ENCODE results near the gene COL15A1.
"Not testable (repeated sequence)": the region's sequence is repeated elsewhere in the genome, so short reads cannot be mapped to it uniquely, and the experiment has no call there.

Gene COL15A1

GRCh38 chr9:98907055-98907454, 36.7 kb upstream of the COL15A1 start:
- TF ChIP-seq, protein P1, sequence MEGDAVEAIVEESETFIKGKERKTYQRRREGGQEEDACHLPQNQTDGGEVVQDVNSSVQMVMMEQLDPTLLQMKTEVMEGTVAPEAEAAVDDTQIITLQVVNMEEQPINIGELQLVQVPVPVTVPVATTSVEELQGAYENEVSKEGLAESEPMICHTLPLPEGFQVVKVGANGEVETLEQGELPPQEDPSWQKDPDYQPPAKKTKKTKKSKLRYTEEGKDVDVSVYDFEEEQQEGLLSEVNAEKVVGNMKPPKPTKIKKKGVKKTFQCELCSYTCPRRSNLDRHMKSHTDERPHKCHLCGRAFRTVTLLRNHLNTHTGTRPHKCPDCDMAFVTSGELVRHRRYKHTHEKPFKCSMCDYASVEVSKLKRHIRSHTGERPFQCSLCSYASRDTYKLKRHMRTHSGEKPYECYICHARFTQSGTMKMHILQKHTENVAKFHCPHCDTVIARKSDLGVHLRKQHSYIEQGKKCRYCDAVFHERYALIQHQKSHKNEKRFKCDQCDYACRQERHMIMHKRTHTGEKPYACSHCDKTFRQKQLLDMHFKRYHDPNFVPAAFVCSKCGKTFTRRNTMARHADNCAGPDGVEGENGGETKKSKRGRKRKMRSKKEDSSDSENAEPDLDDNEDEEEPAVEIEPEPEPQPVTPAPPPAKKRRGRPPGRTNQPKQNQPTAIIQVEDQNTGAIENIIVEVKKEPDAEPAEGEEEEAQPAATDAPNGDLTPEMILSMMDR (IDR thresholded peaks at IDR 0.05; ENCODE audit: low read depth, low read length, missing control alignments), result no peak
- no peak for DNase-seq (ENCODE audit: low read depth)
- H3K4me3 ChIP-seq (ENCODE audit: low read depth, low read length), result no peak overlapping the region

DNA sequence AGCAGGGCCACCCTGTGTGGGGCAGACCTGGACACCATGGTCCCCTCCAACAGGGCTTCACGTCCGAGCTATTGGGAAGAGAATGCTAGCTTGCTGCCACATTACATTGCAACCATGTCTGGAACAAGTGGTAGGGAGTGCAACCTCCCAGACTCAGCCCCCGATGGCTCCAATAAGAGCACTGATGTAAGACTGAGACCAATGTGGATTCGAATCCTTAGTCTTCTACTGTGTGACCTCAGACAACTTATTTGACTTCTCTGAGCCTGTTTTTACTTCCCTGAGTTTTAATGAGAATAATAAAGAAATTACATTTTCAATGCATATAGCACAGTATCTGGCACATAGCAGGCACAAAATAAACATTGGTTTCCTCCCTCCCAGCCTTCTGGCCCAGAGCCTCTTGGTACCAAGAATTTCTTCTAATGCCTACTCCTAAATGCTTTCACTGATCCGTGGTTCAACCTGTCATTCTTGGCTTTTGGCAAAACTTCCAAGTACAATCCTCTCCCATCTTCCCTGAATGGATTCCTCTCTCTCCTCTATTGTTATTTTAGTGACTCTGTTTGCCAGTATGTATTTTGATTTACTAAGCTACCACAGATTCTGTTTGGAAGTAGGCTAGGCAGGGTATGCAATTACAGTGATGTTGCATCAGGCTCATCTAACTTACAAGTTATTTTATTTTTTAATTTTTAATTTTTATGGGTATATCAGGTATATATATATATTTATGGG, 34.6 kb upstream of the COL15A1 start:
- H3K4me3 ChIP-seq (ENCODE audit: low read depth, low read length), result no peak overlapping the region
- TF ChIP-seq, protein P1 (IDR thresholded peaks at IDR 0.05; ENCODE audit: low read depth, low read length, missing control alignments), result no peak
- DNase-seq (ENCODE audit: low read depth), result no peak

DNA sequence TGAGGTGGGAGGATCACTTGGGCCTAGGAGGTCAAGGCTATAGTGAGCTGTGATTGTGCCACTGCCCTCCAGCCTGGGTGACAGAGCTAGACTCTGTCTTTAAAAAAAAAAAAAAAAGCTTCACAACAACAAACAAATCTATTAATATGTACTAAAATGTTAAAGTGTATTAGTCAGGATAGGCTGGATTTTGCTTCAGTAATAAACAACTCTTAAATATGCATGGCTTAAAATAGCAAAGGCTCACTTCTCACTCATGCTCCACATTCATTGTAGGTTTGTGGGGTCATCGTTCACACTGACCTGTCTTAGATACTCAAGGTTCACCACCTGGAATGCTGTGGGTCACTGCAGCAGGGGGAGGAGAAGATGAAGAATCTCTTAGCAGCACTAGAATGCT, 33.8 kb upstream of the COL15A1 start:
- H3K4me3 ChIP-seq (ENCODE audit: low read depth, low read length), result no peak overlapping the region
- no peak for DNase-seq (ENCODE audit: low read depth)
- TF ChIP-seq, protein P1 (IDR thresholded peaks at IDR 0.05; ENCODE audit: low read depth, low read length, missing control alignments), result no peak

DNA sequence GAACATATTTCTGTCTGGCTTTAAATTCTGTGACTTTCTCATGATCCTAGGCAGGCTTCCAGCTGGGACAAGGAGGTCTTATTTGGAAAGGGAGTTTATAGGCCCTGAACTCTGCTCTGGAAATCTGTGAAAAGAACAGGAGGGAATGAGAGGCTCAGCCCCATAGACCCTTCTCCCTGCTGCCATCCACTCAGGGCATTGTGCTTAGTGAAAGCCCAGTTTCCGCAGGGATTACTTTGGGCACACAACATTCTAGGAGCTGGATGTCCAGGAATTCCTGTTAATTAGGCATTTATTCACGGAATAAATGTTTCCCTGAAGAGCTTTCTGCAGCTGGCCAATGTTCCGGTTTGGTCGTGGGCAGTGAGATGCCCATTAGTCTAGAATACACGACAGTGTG, 32.7 kb upstream of the COL15A1 start:
- no peak for DNase-seq (ENCODE audit: low read depth)
- TF ChIP-seq, protein P1 (IDR thresholded peaks at IDR 0.05; ENCODE audit: low read depth, low read length, missing control alignments), result no peak
- H3K4me3 ChIP-seq (ENCODE audit: low read depth, low read length), result no peak overlapping the region

DNA sequence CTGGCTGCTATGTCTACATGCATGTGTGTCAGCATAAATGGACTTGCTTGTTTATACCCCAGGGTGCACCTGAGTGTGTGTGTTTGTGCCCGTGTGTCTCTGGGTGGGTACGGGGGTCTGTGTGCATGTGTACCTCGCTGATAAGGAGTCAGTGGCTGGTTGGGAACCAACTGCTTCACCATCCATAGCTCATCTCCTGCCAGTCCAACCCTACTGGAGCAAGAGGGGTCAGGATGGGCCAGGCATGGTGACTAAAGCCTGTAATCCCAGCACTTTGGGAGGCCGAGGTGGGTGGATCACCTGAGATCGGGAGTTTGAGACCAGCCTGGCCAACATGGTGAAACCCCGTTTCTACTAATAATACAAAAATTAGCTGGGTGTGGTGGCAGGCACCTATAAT, 32.0 kb upstream of the COL15A1 start:
- not testable (repeated sequence) for DNase-seq (ENCODE audit: low read depth); H3K4me3 ChIP-seq (ENCODE audit: low read depth, low read length)

DNA sequence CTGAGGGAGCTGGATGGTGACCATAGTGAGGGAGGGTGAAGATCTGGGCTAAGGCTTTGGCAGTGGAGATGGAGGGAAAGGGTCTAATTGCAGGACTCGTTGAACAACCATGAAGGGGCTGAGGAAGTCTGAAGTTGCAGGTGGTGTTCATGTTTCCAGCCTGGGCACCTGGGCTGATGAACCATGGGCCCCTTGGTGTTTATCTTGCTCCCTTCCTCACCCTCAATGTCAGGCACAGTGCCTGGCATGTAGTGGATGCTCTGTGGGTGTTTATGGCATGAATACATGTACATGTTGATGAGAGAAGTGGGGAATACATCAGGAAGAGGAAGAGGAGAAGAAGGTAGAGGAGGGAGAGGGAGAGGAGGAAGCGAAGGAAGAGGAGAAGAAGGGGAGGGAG, 31.3 kb upstream of the COL15A1 start:
- H3K4me3 ChIP-seq (ENCODE audit: low read depth, low read length), result no peak overlapping the region
- TF ChIP-seq, protein P1 (IDR thresholded peaks at IDR 0.05; ENCODE audit: low read depth, low read length, missing control alignments), result no peak
- no peak for DNase-seq (ENCODE audit: low read depth)

DNA sequence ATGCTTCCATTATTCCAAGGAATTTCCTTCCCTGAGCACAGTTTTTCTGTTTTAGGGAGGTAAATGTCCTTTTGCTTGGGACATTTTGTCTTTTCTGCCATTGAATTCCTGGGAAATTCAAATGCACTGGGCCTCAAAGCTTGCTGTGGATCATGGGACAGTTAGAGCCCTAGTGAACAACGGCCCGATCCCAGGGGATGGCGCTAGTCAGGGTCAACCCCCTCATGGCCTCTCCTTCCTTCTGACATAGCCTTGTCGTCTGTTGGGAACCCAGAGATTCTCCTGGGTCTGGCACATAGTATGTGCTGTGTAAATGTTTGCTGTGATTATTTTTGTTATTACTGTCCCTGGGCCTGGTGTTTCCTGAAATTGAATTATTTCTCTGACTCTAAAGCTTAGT, 30.7 kb upstream of the COL15A1 start:
- DNase-seq (ENCODE audit: low read depth), result no peak
- TF ChIP-seq, protein P1 (IDR thresholded peaks at IDR 0.05; ENCODE audit: low read depth, low read length, missing control alignments), result no peak
- H3K4me3 ChIP-seq (ENCODE audit: low read depth, low read length), result no peak overlapping the region

All from GM12864 (cell line).